A549 treated with GW870086 at 1 μM for 4 hours (cell line): ENCODE data around the gene MBTPS1. TPM values are rescaled to one million over a fixed set of nuclear protein-coding genes. Genes with fewer than 3 reads are reported as not detected.

Source experiments
- total RNA-seq: library from RNA; stranded (reverse); fragments of 200-300 nt; extraction: Qiagen RNA extraction; gene quantifications from 5 replicates; pipeline ENCODE4 v1.2.3, GENCODE V29; 2022; ENCODE audit warnings: low read depth

Gene MBTPS1
- total RNA-seq = 38.7 to 46.5 TPM (median 43.8 TPM) in 5 replicates

DNA sequence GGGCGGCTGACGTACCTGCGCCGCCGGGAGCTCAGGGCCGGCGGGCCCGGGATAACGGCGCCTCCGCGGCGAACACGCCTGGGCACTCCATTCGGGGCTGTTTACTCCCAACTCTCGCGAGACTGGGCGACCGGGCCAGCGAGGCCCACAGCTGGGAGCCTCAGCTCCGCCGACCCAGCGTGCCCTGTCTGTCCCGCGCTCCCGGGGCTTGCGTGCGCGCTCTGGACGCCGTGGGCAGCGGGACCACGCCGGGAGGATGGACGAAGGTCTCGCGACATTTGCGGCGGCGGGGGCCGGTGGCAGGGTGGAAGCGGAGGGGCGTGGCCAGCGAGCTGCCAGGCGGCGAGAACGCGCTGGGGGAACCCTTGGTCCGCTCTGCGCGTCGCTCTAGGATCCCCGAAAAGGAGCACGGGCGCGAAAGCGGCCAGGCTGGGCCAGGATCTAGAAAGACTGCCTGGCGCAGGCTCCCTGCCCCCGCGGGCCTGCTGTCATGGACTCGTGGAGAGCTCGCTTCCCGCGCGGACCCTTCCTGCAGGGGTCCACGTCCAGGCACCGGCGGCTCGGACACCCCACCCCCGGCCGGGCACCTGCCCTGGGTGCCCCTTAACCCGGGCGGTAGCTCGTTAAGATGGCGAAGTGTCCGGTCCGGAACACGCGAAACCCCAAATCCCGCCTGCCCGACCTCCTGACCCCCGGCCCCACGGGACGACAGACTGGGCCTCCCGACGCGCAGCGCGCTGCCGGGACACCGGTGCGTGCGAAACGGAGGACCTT lies at the start of gene MBTPS1:
Gene MBTPS1 (minus strand): TSS at position 223 of the 774 bp plus-strand sequence. CDS start 15,159 bp downstream, outside the sequence.

DNA sequence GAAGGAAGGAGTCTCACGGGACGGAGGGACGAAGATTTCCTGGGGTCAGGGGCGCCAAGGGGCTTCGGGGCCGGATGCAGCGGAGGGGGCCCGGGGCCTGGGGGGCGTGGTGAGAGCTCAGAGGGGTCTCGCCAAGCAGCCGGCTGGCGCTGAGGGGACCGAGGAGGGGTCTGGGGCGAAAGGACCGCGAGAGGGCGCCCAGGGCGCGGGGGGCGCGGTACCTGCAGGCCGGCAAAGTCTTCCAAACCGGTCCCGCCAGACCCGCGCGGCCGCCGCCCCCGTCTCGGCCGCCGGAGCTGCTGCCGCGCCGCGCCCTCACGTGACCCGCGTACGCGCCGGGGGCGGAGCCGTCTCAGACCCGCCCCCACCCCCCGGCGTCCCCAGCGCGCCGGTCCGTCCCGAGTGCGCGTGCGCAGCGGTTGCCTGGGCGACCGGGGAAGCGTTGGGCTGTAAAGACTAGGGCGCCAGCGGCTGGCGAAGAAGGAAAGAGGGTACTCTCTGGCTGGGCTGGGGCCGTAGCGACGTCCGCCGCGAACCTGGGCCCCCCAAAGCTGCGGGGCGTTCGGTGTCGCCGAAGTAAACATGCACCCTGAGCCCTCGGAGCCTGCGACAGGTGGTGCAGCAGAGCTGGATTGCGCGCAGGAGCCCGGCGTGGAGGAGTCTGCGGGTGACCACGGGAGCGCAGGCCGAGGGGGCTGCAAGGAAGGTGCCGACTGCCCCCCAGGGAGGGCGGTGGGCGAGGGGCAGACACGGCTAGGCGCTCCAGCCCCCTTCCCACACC lies 28.3 kb upstream of the MBTPS1 start, which contains the start of the genes DNAAF1 and HSDL1:
Gene DNAAF1 (plus strand): TSS at position 450 of the 781 bp plus-strand sequence. CDS start 133 bp downstream, at position 583.
Gene HSDL1 (minus strand): TSS at position 319 of the 781 bp plus-strand sequence. CDS start 13,856 bp downstream, outside the sequence.

DNA sequence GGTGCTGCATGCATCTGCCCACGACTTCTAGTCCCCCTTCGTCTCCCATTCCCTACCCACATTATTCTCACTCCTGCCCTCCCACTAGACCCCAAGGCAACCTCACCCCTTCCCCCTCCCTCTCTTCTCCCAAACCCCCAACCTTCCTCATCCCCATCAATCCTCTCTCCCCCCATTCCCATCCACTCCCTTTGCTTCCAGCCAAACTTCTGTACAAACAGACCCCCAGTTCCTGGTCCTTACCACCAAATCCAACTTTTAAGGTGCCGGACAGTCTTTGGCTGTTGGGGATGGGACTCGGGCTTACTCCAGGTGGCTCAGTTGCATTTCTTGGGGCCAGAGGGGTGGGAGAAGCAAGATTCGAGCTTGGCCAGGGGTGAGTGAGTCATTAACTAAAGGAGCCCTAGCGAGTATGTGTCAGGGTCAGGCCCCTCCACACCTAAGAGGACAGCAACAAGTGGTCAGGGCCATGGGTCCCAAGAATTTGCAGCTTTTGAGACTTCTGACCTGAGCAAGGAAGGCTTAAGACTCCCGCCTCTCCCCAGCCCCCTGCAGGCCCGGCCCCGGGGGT lies 74.3 kb downstream of the MBTPS1 start, which contains the start of gene SLC38A8:
Gene SLC38A8 (minus strand): TSS at position 488 of the 571 bp plus-strand sequence. CDS start 638 bp downstream, outside the sequence.

Other genes with a start within 250 kb of the MBTPS1 start
- gene MLYCD, start 217.8 kb downstream of the MBTPS1 start, total RNA-seq = 1.1 to 2.6 TPM (median 1.7 TPM) in 5 replicates
- gene OSGIN1, start 163.7 kb downstream of the MBTPS1 start, total RNA-seq = 18.7 to 43.3 TPM (median 26.7 TPM) in 5 replicates
- 1.9 to 2.9 TPM (median 2.4 TPM) in 5 replicates for gene NECAB2, start 148.7 kb downstream of the MBTPS1 start, total RNA-seq
- gene SLC38A8, start 74.1 kb downstream of the MBTPS1 start, total RNA-seq = not detected in 5 replicates
- 16.9 to 19.1 TPM (median 18.7 TPM) in 5 replicates for gene HSDL1, start 28.2 kb upstream of the MBTPS1 start, total RNA-seq
- 0.21 to 0.47 TPM (median 0.43 TPM) in 5 replicates for gene DNAAF1, start 28.4 kb upstream of the MBTPS1 start, total RNA-seq
- gene TAF1C, start 70.1 kb upstream of the MBTPS1 start, total RNA-seq = 22.1 to 32.2 TPM (median 28.7 TPM) in 5 replicates
- not detected in 5 replicates for gene ADAD2, start 74.2 kb upstream of the MBTPS1 start, total RNA-seq
- not detected in 5 replicates for gene KCNG4, start 123.1 kb upstream of the MBTPS1 start, total RNA-seq
- 0.22 TPM in 1 of 5 replicates, not detected in the others for gene WFDC1, start 177.9 kb upstream of the MBTPS1 start, total RNA-seq